ENCODE results near the gene ZBTB40.

The ZBTB40 gene

GRCh38 chr1:22534951-22535350 is 83.3 kb downstream of the ZBTB40 start:
- no peak for DNase-seq

GRCh38 chr1:22535399-22535798 is 83.7 kb downstream of the ZBTB40 start:
- DNase-seq, result no peak

- DNase-seq, result no peak
These were observed 84.9 kb downstream of the ZBTB40 start for GRCh38 chr1:22536506-22536905.

GRCh38 chr1:22537441-22538139 is 85.9 kb downstream of the ZBTB40 start:
- no peak for DNase-seq

- no peak for DNase-seq
These were observed 88.0 kb downstream of the ZBTB40 start for GRCh38 chr1:22539510-22540118.

- DNase-seq, result no peak
These were observed 88.7 kb downstream of the ZBTB40 start for GRCh38 chr1:22540337-22540736.

GRCh38 chr1:22542886-22543285 is 91.2 kb downstream of the ZBTB40 start:
- no peak for DNase-seq

- DNase-seq, result no peak
These were observed 92.0 kb downstream of the ZBTB40 start for GRCh38 chr1:22543679-22544078.

- DNase-seq, result no peak
These were observed 93.0 kb downstream of the ZBTB40 start for GRCh38 chr1:22544606-22545005.

GRCh38 chr1:22545141-22545540 is 93.5 kb downstream of the ZBTB40 start:
- no peak for DNase-seq

GRCh38 chr1:22547186-22547817 is 95.7 kb downstream of the ZBTB40 start:
- no peak for DNase-seq

GRCh38 chr1:22547818-22548462 is 96.3 kb downstream of the ZBTB40 start:
- no peak for DNase-seq

- no peak for DNase-seq
These were observed 98.4 kb downstream of the ZBTB40 start for GRCh38 chr1:22550021-22550420.

GRCh38 chr1:22551591-22551990 is 99.9 kb downstream of the ZBTB40 start:
- no peak for DNase-seq

- DNase-seq, result no peak
These were observed 100.4 kb downstream of the ZBTB40 start for GRCh38 chr1:22552021-22552420.

GRCh38 chr1:22553104-22553880 is 101.6 kb downstream of the ZBTB40 start:
- DNase-seq, result no peak

- DNase-seq, result no peak
These were observed 102.4 kb downstream of the ZBTB40 start for GRCh38 chr1:22553991-22554522.

- no peak for DNase-seq
These were observed 103.7 kb downstream of the ZBTB40 start for GRCh38 chr1:22555371-22555656.

- no peak for DNase-seq
These were observed 104.9 kb downstream of the ZBTB40 start for GRCh38 chr1:22556391-22557104.

- no peak for DNase-seq
These were observed 105.8 kb downstream of the ZBTB40 start for GRCh38 chr1:22557341-22557950.

Data from stimulated activated CD4-positive, alpha-beta T cell treated with anti-CD3 and anti-CD28 coated beads, Interleukin-12 subunit alpha, Interleukin-12 subunit beta, amount 100 ng/mL, for 4 hours (primary cell).